Fibroblast of lung (primary cell): ENCODE results near the gene ZNF285.
"Not testable (repeated sequence)": the region's sequence is repeated elsewhere in the genome, so short reads cannot be mapped to it uniquely, and the experiment has no call there.

Source experiments
- CTCF ChIP-seq, 2 donors: IDR thresholded peaks in 1 of 2; conservative IDR thresholded peaks in 1 of 2; 1 replicate in 1 of 2; 2 replicates in 1 of 2; pipeline ENCODE4 v1.5.1; 2011 to 2012; ENCODE audit warnings: low read length in 2 of 2, control low read depth in 1 of 2, inconsistent platforms in 1 of 2, low read depth in 1 of 2, mild to moderate bottlenecking in 1 of 2
- EZH2 ChIP-seq: IDR thresholded peaks from 2 replicates; pipeline ENCODE4 v1.5.1; 2012; ENCODE audit warnings: low read length, control low read depth, mild to moderate bottlenecking; ENCODE audit errors: missing control alignments

DNA sequence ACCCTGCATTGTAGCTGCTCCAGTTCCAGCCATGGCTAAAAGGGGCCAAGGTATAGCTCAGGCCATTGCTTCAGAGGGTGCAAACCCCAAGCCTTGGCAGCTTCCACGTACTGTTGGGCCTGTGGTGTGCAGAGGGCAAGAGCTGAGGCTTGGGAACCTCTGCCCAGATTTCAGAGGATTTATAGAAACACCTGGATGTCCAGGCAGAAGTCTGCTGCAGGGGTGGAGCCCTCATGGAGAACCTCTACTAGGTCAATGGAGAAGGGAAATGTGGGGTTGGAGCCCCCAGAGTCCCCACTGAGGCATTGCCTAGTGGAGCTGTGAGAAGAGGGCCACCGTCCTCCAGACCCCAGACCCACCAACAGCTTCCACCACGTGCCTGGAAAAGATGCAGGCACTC is 66.8 kb downstream of the ZNF285 start:
- TF ChIP-seq CTCF (conservative IDR thresholded peaks at IDR 0.05 in 1 of 2, IDR thresholded peaks at IDR 0.05 in 1 of 2; ENCODE audit: low read depth in 1 of 2, low read length in 2 of 2); EZH2: not testable (repeated sequence)
